Measurements from ENCODE around the gene KBTBD6.
"Not testable (repeated sequence)": the region's sequence is repeated elsewhere in the genome, so short reads cannot be mapped to it uniquely, and the experiment has no call there.

Gene KBTBD6

GRCh38 chr13:41133951-41134350 is 1.3 kb upstream of the KBTBD6 start:
- DNase-seq, result no peak

- DNase-seq, result peak in 1 of 2 experiments; percentile 9
Observed at GRCh38 chr13:41131660-41132511, 716 bp downstream of the KBTBD6 start.

GRCh38 chr13:41131189-41131588 is 1.4 kb downstream of the KBTBD6 start:
- not testable (repeated sequence) for DNase-seq

- DNase-seq, result peak in 1 of 2 experiments; percentile 13
Observed at GRCh38 chr13:41130356-41130755, 2.2 kb downstream of the KBTBD6 start.

- DNase-seq, result no peak
Observed at GRCh38 chr13:41127701-41128100, 4.9 kb downstream of the KBTBD6 start.

GRCh38 chr13:41122838-41123237 is 9.8 kb downstream of the KBTBD6 start:
- DNase-seq, result no peak

- DNase-seq, result no peak
Observed at GRCh38 chr13:41117869-41118268, 14.7 kb downstream of the KBTBD6 start.

- DNase-seq, result no peak
Observed at GRCh38 chr13:41111454-41111853, 21.1 kb downstream of the KBTBD6 start.

- DNase-seq, result no peak
Observed at GRCh38 chr13:41107584-41108014, 25.0 kb downstream of the KBTBD6 start.

GRCh38 chr13:41107104-41107571 is 25.5 kb downstream of the KBTBD6 start:
- DNase-seq, result no peak

- DNase-seq, result no peak
Observed at GRCh38 chr13:41099986-41100385, 32.6 kb downstream of the KBTBD6 start.

- DNase-seq, result no peak
Observed at GRCh38 chr13:41098761-41099160, 33.8 kb downstream of the KBTBD6 start.

- DNase-seq, result not testable (repeated sequence)
Observed at GRCh38 chr13:41095681-41096080, 36.9 kb downstream of the KBTBD6 start.

- no peak for DNase-seq
Observed at GRCh38 chr13:41085961-41086585, 46.5 kb downstream of the KBTBD6 start.

GRCh38 chr13:41079725-41080124 is 52.9 kb downstream of the KBTBD6 start:
- DNase-seq, result no peak
